Parathyroid adenoma (tissue), 2 donors: ENCODE data around the gene AMBP.

Experiments used
- H2AFZ ChIP-seq: fragments of 300-600 bp; sonication (generic); one replicate; pipeline ENCODE4 v1.7.0; 2017; ENCODE audit warnings: antibody characterized with exemption, mild to moderate bottlenecking
- H3K27ac ChIP-seq: fragments of 300-600 bp; sonication (generic); one replicate; pipeline ENCODE4 v1.7.0; 2017
- H3K27me3 ChIP-seq: fragments of 300-600 bp; sonication (generic); one replicate; pipeline ENCODE4 v1.7.0; 2017; ENCODE audit warnings: low read length; ENCODE audit not compliant: control insufficient read depth, insufficient read depth
- H3K36me3 ChIP-seq: fragments of 300-600 bp; sonication (generic); one replicate; pipeline ENCODE4 v1.7.0; 2017; ENCODE audit warnings: low read length; ENCODE audit not compliant: control insufficient read depth, insufficient read depth
- H3K4me1 ChIP-seq: fragments of 300-600 bp; sonication (generic); one replicate; pipeline ENCODE4 v1.7.0; 2017; ENCODE audit warnings: control low read depth
- H3K4me2 ChIP-seq: fragments of 300-600 bp; sonication (generic); one replicate; pipeline ENCODE4 v1.7.0; 2017; ENCODE audit warnings: low read length
- H3K4me3 ChIP-seq: fragments of 300-600 bp; sonication (generic); one replicate; pipeline ENCODE4 v1.7.0; 2017; ENCODE audit warnings: low read depth, low read length
- H3K79me2 ChIP-seq: fragments of 300-600 bp; sonication (generic); one replicate; pipeline ENCODE4 v1.7.0; 2017; ENCODE audit warnings: control low read depth
- H3K9ac ChIP-seq: fragments of 300-600 bp; sonication (generic); one replicate; pipeline ENCODE4 v1.7.0; 2017; ENCODE audit warnings: mild to moderate bottlenecking
- H3K9me3 ChIP-seq: fragments of 300-600 bp; sonication (generic); one replicate; pipeline ENCODE4 v1.7.0; 2017; ENCODE audit warnings: low read length; ENCODE audit not compliant: control insufficient read depth
- CTCF ChIP-seq: fragments of 300-600 bp; sonication (generic); IDR thresholded peaks from one replicate; pipeline ENCODE4 v1.7.0; 2017; ENCODE audit warnings: antibody characterized with exemption, mild to moderate bottlenecking
- donor health status: primary hyperparathyroidism.

AMBP gene

GRCh38 chr9:114051281-114051680, 26.8 kb downstream of the AMBP start:
- Histone ChIP-seq H2AFZ (no peak overlapping the region), H3K27me3 (no peaks in the 10 kb centered on the region), H3K9ac (no peak overlapping the region), H3K36me3 (no peaks in the 10 kb centered on the region), H3K4me3 (no peak overlapping the region), H3K4me2 (no peak overlapping the region), H3K27ac (no peak overlapping the region), H3K4me1 (no peaks in the 10 kb centered on the region), H3K9me3 (no peaks in the 10 kb centered on the region), H3K79me2 (no peaks in the 10 kb centered on the region)
- TF ChIP-seq CTCF: no peak

GRCh38 chr9:114050646-114051045, 27.5 kb downstream of the AMBP start:
- Histone ChIP-seq H3K27me3 (no peaks in the 10 kb centered on the region), H3K27ac (no peak overlapping the region), H3K36me3 (no peaks in the 10 kb centered on the region), H3K79me2 (no peaks in the 10 kb centered on the region), H3K4me1 (no peaks in the 10 kb centered on the region), H3K9me3 (no peaks in the 10 kb centered on the region), H3K9ac (no peak overlapping the region), H2AFZ (no peak overlapping the region), H3K4me3 (no peak overlapping the region), H3K4me2 (no peak overlapping the region)
- TF ChIP-seq CTCF: no peak

GRCh38 chr9:114050226-114050568, 27.9 kb downstream of the AMBP start:
- no peaks in the 10 kb centered on the region for H3K79me2 ChIP-seq
- no peak overlapping the region for H3K4me2 ChIP-seq
- H3K27me3 ChIP-seq: no peaks in the 10 kb centered on the region
- H2AFZ ChIP-seq: no peak overlapping the region
- no peaks in the 10 kb centered on the region for H3K4me1 ChIP-seq
- H3K9ac ChIP-seq: no peak overlapping the region
- no peak for TF ChIP-seq CTCF
- no peak overlapping the region for H3K4me3 ChIP-seq
- H3K36me3 ChIP-seq: no peaks in the 10 kb centered on the region
- no peak overlapping the region for H3K27ac ChIP-seq
- no peaks in the 10 kb centered on the region for H3K9me3 ChIP-seq

GRCh38 chr9:114049441-114050225, 28.5 kb downstream of the AMBP start:
- Histone ChIP-seq H3K9me3 (no peaks in the 10 kb centered on the region), H3K9ac (no peak overlapping the region), H3K79me2 (no peaks in the 10 kb centered on the region), H3K27ac (no peak overlapping the region), H3K36me3 (no peaks in the 10 kb centered on the region), H3K4me3 (no peak overlapping the region), H3K4me1 (no peaks in the 10 kb centered on the region), H2AFZ (no peak overlapping the region), H3K4me2 (no peak overlapping the region), H3K27me3 (no peaks in the 10 kb centered on the region)
- TF ChIP-seq CTCF: no peak
